H9 (cell line): ENCODE measurements around the gene MTURN. TPM values are rescaled to one million over a fixed set of nuclear protein-coding genes. Genes with fewer than 3 reads are reported as not detected.

Experiments
- DNase-seq: peaks from one replicate; pipeline ENCODE4 v3.0.0-alpha.2; 2017
- H2AFZ ChIP-seq: one replicate; pipeline ENCODE4 v1.6.1; 2013; ENCODE audit warnings: mild to moderate bottlenecking, low read length, control low read depth, moderate library complexity
- H2AK5ac ChIP-seq: 2 replicates; pipeline ENCODE4 v1.6.1; 2013; ENCODE audit warnings: low read length, control low read depth, mixed read lengths; ENCODE audit not compliant: insufficient read length
- H2BK120ac ChIP-seq: one replicate; pipeline ENCODE4 v1.6.1; 2013; ENCODE audit warnings: low read depth, mild to moderate bottlenecking, low read length, control low read depth, inconsistent platforms; ENCODE audit not compliant: poor library complexity, severe bottlenecking
- H2BK12ac ChIP-seq: 2 replicates; pipeline ENCODE4 v1.6.1; 2013; ENCODE audit warnings: low read length, control low read depth, mixed read lengths, low read depth; ENCODE audit not compliant: insufficient read length
- H2BK15ac ChIP-seq: 2 replicates; pipeline ENCODE4 v1.6.1; 2013; ENCODE audit warnings: low read depth, low read length, control low read depth
- H2BK20ac ChIP-seq: one replicate; pipeline ENCODE4 v1.6.1; 2013; ENCODE audit warnings: low read depth, mild to moderate bottlenecking, low read length, control low read depth, inconsistent platforms; ENCODE audit not compliant: poor library complexity, severe bottlenecking
- H2BK5ac ChIP-seq: 2 replicates; pipeline ENCODE4 v1.6.1; 2013; ENCODE audit warnings: low read length, control low read depth, mixed read lengths; ENCODE audit not compliant: insufficient read length
- H3K14ac ChIP-seq: 2 replicates; pipeline ENCODE4 v1.6.1; 2013; ENCODE audit warnings: low read length, control low read depth; ENCODE audit not compliant: insufficient read depth
- H3K18ac ChIP-seq: 2 replicates; pipeline ENCODE4 v1.6.1; 2013; ENCODE audit warnings: low read depth, mild to moderate bottlenecking, mixed read lengths, low read length, control low read depth; ENCODE audit not compliant: insufficient read length
- H3K23ac ChIP-seq: 2 replicates; pipeline ENCODE4 v1.6.1; 2013; ENCODE audit warnings: low read length, control low read depth, mixed read lengths, low read depth; ENCODE audit not compliant: insufficient read length
- H3K23me2 ChIP-seq: 2 replicates; pipeline ENCODE4 v1.6.1; 2013; ENCODE audit warnings: low read depth, mild to moderate bottlenecking, mixed read lengths, low read length, control low read depth; ENCODE audit not compliant: insufficient read length, poor library complexity, severe bottlenecking
- H3K27ac ChIP-seq: 2 replicates; pipeline ENCODE4 v1.5.1; 2013; ENCODE audit warnings: low read length, control low read depth, mixed read lengths, low read depth; ENCODE audit not compliant: insufficient read length
- H3K27me3 ChIP-seq: 2 replicates; pipeline ENCODE4 v1.6.1; 2013; ENCODE audit warnings: low read length, control low read depth, inconsistent platforms; ENCODE audit not compliant: insufficient read depth
- H3K4ac ChIP-seq: 2 replicates; pipeline ENCODE4 v1.6.1; 2013; ENCODE audit warnings: low read depth, mild to moderate bottlenecking, control low read depth, inconsistent platforms, low read length, moderate library complexity
- H3K4me1 ChIP-seq: 2 replicates; pipeline ENCODE4 v1.6.1; 2013; ENCODE audit warnings: low read length, control low read depth, inconsistent platforms; ENCODE audit not compliant: insufficient read depth
- H3K4me2 ChIP-seq: 2 replicates; pipeline ENCODE4 v1.6.1; 2013; ENCODE audit warnings: low read length, control low read depth, mixed read lengths; ENCODE audit not compliant: insufficient read length, insufficient read depth
- H3K56ac ChIP-seq: 2 replicates; pipeline ENCODE4 v1.6.1; 2013; ENCODE audit warnings: low read depth, mild to moderate bottlenecking, mixed read lengths, low read length, control low read depth; ENCODE audit not compliant: insufficient read length
- H3K79me1 ChIP-seq: 2 replicates; pipeline ENCODE4 v1.6.1; 2013; ENCODE audit warnings: low read depth, mild to moderate bottlenecking, moderate library complexity, low read length, control low read depth, inconsistent platforms; ENCODE audit not compliant: insufficient read depth, poor library complexity, severe bottlenecking
- H3K79me2 ChIP-seq: 2 replicates; pipeline ENCODE4 v1.6.1; 2013; ENCODE audit warnings: low read length, control low read depth, inconsistent platforms; ENCODE audit not compliant: insufficient read depth
- H3K9ac ChIP-seq: 2 replicates; pipeline ENCODE4 v1.6.1; 2013; ENCODE audit warnings: low read length, control low read depth, mixed read lengths; ENCODE audit not compliant: insufficient read length; ENCODE audit errors: extremely low read depth
- H3K9me3 ChIP-seq: one replicate; pipeline ENCODE4 v1.6.1; 2013; ENCODE audit warnings: low read depth, low read length, inconsistent platforms; ENCODE audit not compliant: control insufficient read depth
- H3T11ph ChIP-seq: one replicate; pipeline ENCODE4 v1.6.1; 2013; ENCODE audit warnings: mild to moderate bottlenecking, low read length, control low read depth, inconsistent platforms
- H4K20me1 ChIP-seq: one replicate; pipeline ENCODE4 v1.6.1; 2013; ENCODE audit not compliant: control insufficient read depth, insufficient read length, insufficient read depth
- H4K5ac ChIP-seq: 2 replicates; pipeline ENCODE4 v1.6.1; 2013; ENCODE audit warnings: low read depth, mild to moderate bottlenecking, mixed read lengths, low read length, control low read depth; ENCODE audit not compliant: insufficient read length
- H4K8ac ChIP-seq: replicated peaks from 2 replicates; pipeline ENCODE4 v1.6.1; 2013; ENCODE audit warnings: low read length, control low read depth, mixed read lengths, low read depth; ENCODE audit not compliant: insufficient read length
- H4K91ac ChIP-seq: 2 replicates; pipeline ENCODE4 v1.6.1; 2013; ENCODE audit warnings: low read depth, mild to moderate bottlenecking, moderate library complexity, mixed read lengths, low read length, control low read depth; ENCODE audit not compliant: insufficient read length
- H3K27ac Mint-ChIP-seq, 3 experiments: 2 replicates in 2 of 3; 3 replicates in 1 of 3; pipeline ENCODE4 v1.8.0; 2020 to 2021; ENCODE audit warnings: mixed read lengths in 3 of 3, mild to moderate bottlenecking in 1 of 3, moderate library complexity in 1 of 3
- H3K27me3 Mint-ChIP-seq: 2 replicates; pipeline ENCODE4 v1.8.0; 2021; ENCODE audit warnings: low read depth, mild to moderate bottlenecking, moderate library complexity, mixed read lengths
- H3K36me3 Mint-ChIP-seq, 3 experiments: 2 replicates in 2 of 3; 3 replicates in 1 of 3; pipeline ENCODE4 v1.8.0; 2020 to 2021; ENCODE audit warnings: low read depth in 3 of 3, mixed read lengths in 3 of 3; ENCODE audit not compliant: insufficient read depth in 1 of 3
- H3K4me1 Mint-ChIP-seq, 2 experiments: 2 replicates each; pipeline ENCODE4 v1.8.0; 2020; ENCODE audit warnings: mixed read lengths in 2 of 2
- H3K4me3 Mint-ChIP-seq, 2 experiments: 2 replicates in 1 of 2; 3 replicates in 1 of 2; pipeline ENCODE4 v1.8.0; 2020 to 2021; ENCODE audit warnings: mild to moderate bottlenecking in 2 of 2, mixed read lengths in 2 of 2, moderate library complexity in 1 of 2
- H3K9me3 Mint-ChIP-seq, 2 experiments: 2 replicates in 1 of 2; 3 replicates in 1 of 2; pipeline ENCODE4 v1.8.0; 2020; ENCODE audit warnings: mild to moderate bottlenecking in 2 of 2, mixed read lengths in 2 of 2, moderate library complexity in 1 of 2
- CTCF ChIP-seq: fragments of 200-600 bp; sonication (generic); conservative IDR thresholded peaks from 3 replicates; pipeline ENCODE4 v1.8.0; 2021; ENCODE audit warnings: antibody characterized with exemption, mild to moderate bottlenecking
- WGBS: extraction: QIAGEN DNeasy Blood & Tissue Kit; methylation state at CpG from one replicate; pipeline ENCODE4 v1.1.7; 2013; ENCODE audit warnings: missing lambda C conversion rate, low lambda C conversion rate, mixed read lengths; ENCODE audit not compliant: insufficient read length; ENCODE audit errors: extremely low coverage; 5-methylcytosine and 5-hydroxymethylcytosine counted together
- total RNA-seq: library from RNA; stranded (reverse); gene quantifications from 2 replicates; pipeline ENCODE4 v1.2.1, GENCODE V29; 2021

MTURN gene
- total RNA-seq, 1 experiment from 2014 or later: 3.4 TPM

GRCh38 chr7:30186725-30187124 lies 51.9 kb downstream of the MTURN start:
- Histone ChIP-seq H3K4me2 (no peak overlapping the region), H3K27me3 (no peaks in the 10 kb centered on the region), H3K14ac (no peak overlapping the region), H4K5ac (no peak overlapping the region), H2BK12ac (no peak overlapping the region), H4K20me1 (no peaks in the 10 kb centered on the region), H3K4ac (no peak overlapping the region), H4K91ac (no peak overlapping the region), H3K79me1 (no peaks in the 10 kb centered on the region), H2BK120ac (no peak overlapping the region), H3K18ac (no peak overlapping the region), H3K9me3 (peaks cover 6% of the 10 kb centered on the region), H2BK5ac (no peak overlapping the region), H4K8ac (no peak overlapping the region), H2AFZ (no peak overlapping the region), H3T11ph (no peak overlapping the region), H3K9ac (no peak overlapping the region), H3K27ac (no peak overlapping the region), H3K23me2 (no peaks in the 10 kb centered on the region), H3K79me2 (no peaks in the 10 kb centered on the region), H2BK15ac (no peak overlapping the region), H3K23ac (no peak overlapping the region), H3K4me1 (no peaks in the 10 kb centered on the region), H2AK5ac (no peak overlapping the region), H3K56ac (no peak overlapping the region), H2BK20ac (no peak overlapping the region)
- peaks cover 28 to 36% of the 10 kb centered on the region in 2 experiments for H3K9me3 Mint-ChIP-seq
- no CpG with 5 or more reads among the region's 1 CpG for WGBS
- no peak for DNase-seq
- H3K27ac Mint-ChIP-seq: no peak overlapping the region
- H3K4me3 Mint-ChIP-seq: no peak overlapping the region
- H3K27me3 Mint-ChIP-seq: peaks cover 8% of the 10 kb centered on the region
- H3K36me3 Mint-ChIP-seq: peaks cover 9 to 24% (median 19%) of the 10 kb centered on the region in 3 experiments
- H3K4me1 Mint-ChIP-seq: peaks cover 15 to 18% of the 10 kb centered on the region in 2 experiments; a peak in 3 of 4 replicates
- TF ChIP-seq CTCF: no peak
